NOMO-1 (cell line): Measurements from ENCODE around the gene SP100.
"Not testable (repeated sequence)": the region's sequence is repeated elsewhere in the genome, so short reads cannot be mapped to it uniquely, and the experiment has no call there.

Source experiments
- DNase-seq, 2 experiments: peaks; one replicate each; lab custom pipeline; 2025; ENCODE audit not compliant: unreplicated experiment in 2 of 2; lab: John Stamatoyannopoulos, UW

Gene SP100

GRCh38 chr2:230416061-230416721, at the start of gene SP100:
TSS of gene SP100 (plus strand) at chr2:230416201. CDS start at chr2:230416297, 96 bp downstream.
- peak; percentile 89 to 92 for DNase-seq

DNA sequence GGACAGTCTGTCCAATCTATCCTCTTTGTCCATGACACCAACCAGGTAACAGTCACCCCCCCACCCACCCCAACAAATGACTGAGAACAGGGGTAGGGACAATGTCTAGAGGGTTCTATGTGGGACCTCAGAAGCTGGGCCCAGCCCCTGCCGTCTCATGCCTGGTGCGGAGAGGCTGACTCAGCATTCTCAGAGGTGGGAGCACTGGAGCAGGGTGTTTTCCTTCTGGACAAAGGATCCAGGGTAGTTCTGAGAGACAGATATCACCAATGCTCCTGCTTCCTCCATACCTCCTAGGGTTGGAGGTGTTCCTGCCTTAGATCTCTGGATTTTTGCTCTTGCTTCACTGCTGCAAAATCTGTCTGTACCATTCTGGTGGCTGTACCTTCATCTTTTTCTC, 33.9 kb upstream of the SP100 start:
- DNase-seq, result no peak

DNA sequence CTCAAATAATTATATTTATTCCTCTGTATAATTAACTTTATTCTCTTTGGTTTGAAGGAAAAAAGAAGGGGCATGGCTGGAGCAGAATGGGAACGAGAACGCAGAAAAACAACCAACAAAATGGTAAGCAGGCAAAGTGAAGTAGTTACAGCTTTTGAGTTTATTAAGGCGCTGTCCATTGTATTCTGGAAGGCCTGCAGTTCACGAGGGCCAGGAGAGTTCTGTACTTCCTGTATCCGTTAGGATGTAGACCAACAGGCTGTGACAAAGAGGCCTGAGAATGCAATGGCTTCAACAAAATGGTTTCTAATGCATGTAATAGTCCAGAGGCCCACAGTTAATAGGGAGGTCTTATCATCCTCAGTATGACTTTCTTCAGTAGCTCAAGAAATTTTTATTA, 32.5 kb upstream of the SP100 start:
- DNase-seq, result no peak

GRCh38 chr2:230384986-230385385, 31.0 kb upstream of the SP100 start:
- DNase-seq, result no peak

DNA sequence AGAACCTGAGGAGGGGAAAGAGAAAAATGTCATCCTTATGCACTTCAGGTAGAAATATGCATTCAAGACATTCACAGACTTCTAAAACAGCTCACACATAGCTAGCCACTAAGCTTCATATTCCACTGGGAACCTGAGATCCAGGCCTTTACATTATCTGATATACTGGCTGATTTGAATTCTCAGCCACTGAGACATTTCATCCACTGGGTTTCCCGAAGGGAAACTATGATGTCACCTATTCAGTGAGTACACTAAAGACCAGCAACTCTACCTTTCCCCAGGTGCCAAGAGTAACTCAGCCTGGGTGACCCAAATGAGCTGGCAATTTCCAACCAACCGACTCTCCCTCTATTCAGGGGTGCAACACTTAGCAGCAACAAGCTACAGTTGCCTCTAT, 21.7 kb upstream of the SP100 start:
- no peak for DNase-seq

- not testable (repeated sequence) for DNase-seq
Observed at GRCh38 chr2:230398698-230399097, 17.3 kb upstream of the SP100 start.

DNA sequence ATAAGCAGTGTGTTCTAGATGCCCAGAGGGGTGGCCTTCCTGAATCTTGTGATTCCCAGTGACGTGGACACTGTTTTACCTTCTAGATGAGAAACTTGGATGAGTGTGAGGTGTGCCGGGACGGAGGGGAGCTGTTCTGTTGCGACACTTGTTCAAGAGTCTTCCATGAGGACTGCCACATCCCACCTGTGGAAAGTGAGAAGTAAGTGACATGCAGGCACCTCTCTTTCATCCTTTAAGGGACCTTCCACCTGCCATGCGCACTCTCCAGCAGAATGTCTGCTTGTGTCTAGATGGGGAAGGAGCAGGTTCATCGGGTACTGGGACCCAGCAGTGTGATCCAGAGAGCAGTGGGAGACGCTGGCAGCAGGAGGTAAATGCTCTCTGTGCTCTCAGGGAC, 16.0 kb upstream of the SP100 start:
- no peak for DNase-seq

GRCh38 chr2:230400454-230400853, 15.5 kb upstream of the SP100 start:
- DNase-seq, result no peak

DNA sequence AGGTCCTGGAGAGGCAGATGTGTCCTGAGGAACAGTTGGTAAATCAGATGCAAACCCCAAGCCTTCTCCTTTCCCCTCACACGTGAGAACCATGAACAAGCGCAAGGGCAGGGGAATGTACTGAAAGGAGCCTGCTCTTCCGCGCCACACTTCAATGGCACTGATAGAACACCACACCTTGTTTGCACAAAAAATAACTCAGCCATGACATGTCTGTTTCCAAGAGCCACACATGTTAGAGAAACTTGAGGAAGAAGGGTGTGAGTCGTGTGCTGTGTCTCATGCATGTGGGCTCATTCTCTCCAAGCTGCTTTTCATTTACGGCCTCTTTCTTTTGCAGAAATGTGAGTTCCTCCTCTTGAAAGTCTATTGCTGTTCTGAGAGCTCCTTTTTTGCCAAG, 15.0 kb upstream of the SP100 start:
- not testable (repeated sequence) for DNase-seq

DNA sequence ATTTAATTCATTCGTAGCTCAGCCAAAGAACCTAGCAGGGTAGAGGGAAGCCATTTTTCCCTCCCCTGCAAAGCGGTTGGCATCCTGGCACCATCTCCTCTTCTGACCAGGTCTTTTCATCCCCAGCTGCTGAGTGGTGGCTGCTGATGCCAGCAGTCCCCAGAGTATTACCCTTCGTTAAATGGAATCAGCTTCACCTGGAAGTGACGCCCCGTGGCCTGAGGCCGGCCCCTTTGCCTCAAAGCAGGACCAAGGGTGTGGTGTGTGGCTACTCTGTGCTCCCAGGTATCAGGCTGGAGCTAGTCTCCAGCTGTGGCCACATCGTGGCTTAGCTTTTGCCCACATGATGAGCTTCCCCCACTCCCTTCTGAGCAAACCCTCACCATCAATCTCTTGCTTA, 12.3 kb upstream of the SP100 start:
- no peak for DNase-seq

DNA sequence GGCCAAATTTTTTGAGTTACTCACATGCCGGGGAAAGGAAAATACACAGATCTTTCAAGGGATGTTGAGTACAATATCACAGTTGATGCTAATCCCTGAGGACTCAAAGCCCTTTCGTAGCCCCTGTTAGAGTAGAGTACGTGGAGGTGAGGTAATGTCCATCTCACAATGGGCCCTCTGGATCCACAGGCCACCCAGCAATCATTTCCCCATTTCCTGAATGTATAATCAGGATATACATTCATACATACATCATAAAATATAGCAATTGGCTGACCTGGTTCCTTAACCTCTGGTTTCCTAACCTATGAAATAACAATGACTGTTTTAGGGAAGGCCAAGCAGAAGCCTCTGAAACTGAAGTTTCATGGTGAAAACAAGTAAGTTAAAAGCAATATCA, 10.2 kb upstream of the SP100 start:
- no peak for DNase-seq

GRCh38 chr2:230408244-230408842, 7.7 kb upstream of the SP100 start:
- no peak for DNase-seq

DNA sequence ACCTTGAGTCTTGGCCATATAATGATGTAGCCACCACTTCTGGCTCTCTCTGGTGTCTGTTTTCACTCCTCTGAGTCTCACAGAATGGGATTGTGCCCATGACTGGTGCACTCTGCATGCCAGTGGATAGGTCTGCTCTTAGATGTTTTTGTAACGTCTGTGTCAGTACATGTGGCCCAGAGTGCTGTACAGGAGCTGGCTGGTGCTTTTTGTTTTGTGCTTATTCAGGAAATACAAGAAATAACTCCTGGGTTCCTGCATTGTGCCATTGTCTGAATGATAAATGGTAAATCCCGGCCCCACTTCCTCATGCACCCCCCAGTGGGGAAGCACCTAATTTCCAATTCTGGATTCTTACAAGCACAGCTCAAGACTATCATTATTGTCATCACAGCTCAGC, 6.7 kb upstream of the SP100 start:
- DNase-seq, result not testable (repeated sequence)

DNA sequence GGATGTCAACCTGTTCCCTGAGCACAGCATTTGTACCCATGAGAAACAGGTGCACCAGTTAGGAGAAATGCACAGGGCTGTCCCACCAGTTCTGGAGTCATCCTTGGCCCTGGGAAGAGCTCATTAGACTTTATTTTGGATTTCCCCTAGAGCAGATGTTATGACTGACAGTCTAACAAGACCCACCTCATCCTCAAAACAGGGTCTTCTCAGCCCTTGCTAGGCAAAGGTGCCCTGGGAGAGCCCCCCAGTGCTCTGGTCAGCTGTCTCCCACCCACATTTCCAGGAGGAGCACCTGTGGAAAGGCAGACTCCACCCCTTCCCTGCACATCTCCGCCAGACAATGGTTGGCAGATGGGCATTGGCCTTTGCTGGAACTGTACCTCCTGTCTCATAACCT, 5.7 kb upstream of the SP100 start:
- no peak for DNase-seq

DNA sequence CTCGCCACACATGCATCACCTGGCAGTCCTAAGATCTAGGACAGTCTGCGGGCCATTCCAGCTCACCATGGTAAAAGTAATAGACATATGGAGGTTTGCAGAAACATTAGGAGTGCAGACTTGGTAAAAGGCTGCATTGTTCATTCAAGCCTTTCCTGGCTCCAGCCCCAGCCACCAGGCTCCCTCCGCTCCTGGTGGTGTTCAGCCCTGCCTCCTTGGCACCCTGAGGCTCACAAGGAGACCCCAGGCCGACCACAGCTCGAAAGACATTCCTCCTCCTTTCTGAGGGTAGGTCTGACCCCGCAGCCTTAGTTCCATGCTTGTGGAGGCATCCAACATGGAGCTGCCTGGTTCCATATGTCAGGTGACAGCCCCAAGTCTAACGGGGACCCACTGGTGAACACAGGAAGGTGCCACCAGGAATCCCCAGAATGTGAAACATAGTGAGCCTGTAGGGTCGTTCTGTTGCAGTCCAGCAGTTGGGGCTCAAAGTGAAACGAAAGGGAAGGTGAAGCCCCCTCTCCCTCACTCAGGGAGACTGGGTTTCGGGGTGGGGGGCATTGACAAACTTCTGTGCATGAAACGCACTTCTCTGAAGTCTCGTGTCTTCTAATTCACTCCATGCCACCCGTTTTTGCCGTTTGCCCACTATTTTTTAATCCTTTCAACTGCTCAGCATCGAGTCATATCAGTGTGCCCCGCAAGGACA, 5.0 kb upstream of the SP100 start:
- DNase-seq, result no peak

GRCh38 chr2:230411570-230412370, 4.2 kb upstream of the SP100 start:
- DNase-seq, result peak; percentile 65 to 67

DNA sequence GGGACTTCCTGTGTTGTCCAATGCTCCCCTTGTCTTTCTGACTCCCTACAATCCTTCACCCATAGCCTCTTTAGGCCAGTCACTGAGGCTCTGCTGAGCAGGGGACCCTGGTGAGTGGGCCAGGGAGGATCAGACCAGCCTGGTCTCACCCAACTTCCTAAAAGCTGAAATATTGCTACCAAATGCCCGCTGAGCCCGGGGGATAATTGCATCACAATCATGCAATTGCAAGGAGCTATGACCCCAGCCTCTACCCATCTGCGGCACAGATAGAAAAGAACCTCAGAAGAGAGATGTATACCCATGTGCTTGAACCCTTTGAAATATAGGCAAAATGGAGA, 3.7 kb upstream of the SP100 start:
- DNase-seq, result peak; percentile 54 to 57

GRCh38 chr2:230412846-230413245, 3.2 kb upstream of the SP100 start:
- no peak for DNase-seq

GRCh38 chr2:230413479-230413878, 2.5 kb upstream of the SP100 start:
- no peak for DNase-seq

GRCh38 chr2:230414302-230414701, 1.7 kb upstream of the SP100 start:
- no peak for DNase-seq

DNA sequence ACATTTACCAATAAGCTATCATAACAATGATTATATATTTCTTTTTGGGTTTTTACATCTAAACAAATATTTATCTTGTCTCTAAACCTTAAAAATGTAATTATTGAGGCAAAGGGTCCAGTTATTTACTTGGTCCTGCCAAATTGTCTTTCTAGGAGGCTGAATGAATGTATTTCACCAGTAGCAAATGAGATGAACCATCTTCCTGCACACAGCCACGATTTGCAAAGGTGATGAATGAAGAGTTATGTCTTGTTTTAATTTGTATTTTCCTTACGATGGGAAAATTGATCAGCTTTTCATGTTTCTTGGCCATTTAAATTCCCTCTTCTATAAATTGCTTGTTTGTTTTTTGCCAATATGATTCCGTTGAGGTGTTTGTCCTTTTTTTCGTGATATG, 1.4 kb downstream of the SP100 start:
- DNase-seq, result no peak
